Sigmoid colon (tissue), 4 donors: ENCODE data around the gene GDPD3.

Experiments used
- EP300 ChIP-seq, 4 donors: sonication (generic); formaldehyde crosslinking; IDR thresholded peaks; one replicate each; pipeline ENCODE4 v1.6.1; 2017; ENCODE audit warnings: antibody characterized with exemption in 4 of 4
- POLR2A ChIP-seq, 2 donors: fragments of 450-650 bp; IDR thresholded peaks; one replicate each; pipeline ENCODE4 v1.6.1; 2016; ENCODE audit warnings: antibody characterized with exemption in 2 of 2, mild to moderate bottlenecking in 2 of 2, moderate library complexity in 2 of 2
- TF ChIP-seq, protein P1 (sequence below), 4 experiments: fragments of 450-650 bp in 3 of 4; fragments of 200-600 bp in 1 of 4; IDR thresholded peaks; one replicate each; pipeline ENCODE4 v1.5.1; 2016 to 2019; ENCODE audit warnings: antibody characterized with exemption in 4 of 4, mild to moderate bottlenecking in 3 of 4, moderate library complexity in 2 of 4

- TF ChIP-seq, protein P1, sequence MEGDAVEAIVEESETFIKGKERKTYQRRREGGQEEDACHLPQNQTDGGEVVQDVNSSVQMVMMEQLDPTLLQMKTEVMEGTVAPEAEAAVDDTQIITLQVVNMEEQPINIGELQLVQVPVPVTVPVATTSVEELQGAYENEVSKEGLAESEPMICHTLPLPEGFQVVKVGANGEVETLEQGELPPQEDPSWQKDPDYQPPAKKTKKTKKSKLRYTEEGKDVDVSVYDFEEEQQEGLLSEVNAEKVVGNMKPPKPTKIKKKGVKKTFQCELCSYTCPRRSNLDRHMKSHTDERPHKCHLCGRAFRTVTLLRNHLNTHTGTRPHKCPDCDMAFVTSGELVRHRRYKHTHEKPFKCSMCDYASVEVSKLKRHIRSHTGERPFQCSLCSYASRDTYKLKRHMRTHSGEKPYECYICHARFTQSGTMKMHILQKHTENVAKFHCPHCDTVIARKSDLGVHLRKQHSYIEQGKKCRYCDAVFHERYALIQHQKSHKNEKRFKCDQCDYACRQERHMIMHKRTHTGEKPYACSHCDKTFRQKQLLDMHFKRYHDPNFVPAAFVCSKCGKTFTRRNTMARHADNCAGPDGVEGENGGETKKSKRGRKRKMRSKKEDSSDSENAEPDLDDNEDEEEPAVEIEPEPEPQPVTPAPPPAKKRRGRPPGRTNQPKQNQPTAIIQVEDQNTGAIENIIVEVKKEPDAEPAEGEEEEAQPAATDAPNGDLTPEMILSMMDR (IDR thresholded peaks at IDR 0.05) = no peak
- TF ChIP-seq EP300 (IDR thresholded peaks at IDR 0.05) = no peak
- no peak for TF ChIP-seq POLR2A (IDR thresholded peaks at IDR 0.05)
Measured at GRCh38 chr16:30060346-30060745, 53.0 kb downstream of the GDPD3 start.
